H4 (cell line): ENCODE measurements around the gene XIST. TPM values are rescaled to one million over a fixed set of nuclear protein-coding genes. Genes with fewer than 3 reads are reported as not detected.
"Not testable (repeated sequence)": the region's sequence is repeated elsewhere in the genome, so short reads cannot be mapped to it uniquely, and the experiment has no call there.

Source experiments
- DNase-seq: peaks from one replicate; pipeline ENCODE4 v3.0.0-alpha.2; 2015; ENCODE audit warnings: low spot score
- total RNA-seq: library from RNA; depleted of rRNA; stranded (reverse); fragments of >200 nt; shearing (Covaris generic); gene quantifications from 2 replicates; pipeline ENCODE4 v1.2.3, GENCODE V29; 2014

The XIST gene
- total RNA-seq, 1 experiment from 2014 or later: not detected

GRCh38 chrX:73839152-73839551, 13.4 kb downstream of the XIST start:
- no peak for DNase-seq

- DNase-seq: no peak
Measured at GRCh38 chrX:73838123-73838522, 14.4 kb downstream of the XIST start.

- no peak for DNase-seq
Measured at GRCh38 chrX:73836956-73837477, 15.5 kb downstream of the XIST start.

GRCh38 chrX:73834219-73834618, 18.3 kb downstream of the XIST start:
- DNase-seq: no peak

GRCh38 chrX:73832319-73832718, 20.2 kb downstream of the XIST start:
- DNase-seq: no peak

- no peak for DNase-seq
Measured at GRCh38 chrX:73831500-73831899, 21.0 kb downstream of the XIST start.

GRCh38 chrX:73830489-73831414, 21.8 kb downstream of the XIST start:
- no peak for DNase-seq

GRCh38 chrX:73829890-73830466, 22.5 kb downstream of the XIST start:
- no peak for DNase-seq

GRCh38 chrX:73828080-73828720, 24.3 kb downstream of the XIST start:
- no peak for DNase-seq

- no peak for DNase-seq
Measured at GRCh38 chrX:73827406-73827805, 25.1 kb downstream of the XIST start.

- DNase-seq: no peak
Measured at GRCh38 chrX:73826996-73827395, 25.5 kb downstream of the XIST start.

GRCh38 chrX:73825569-73825968, 26.9 kb downstream of the XIST start:
- DNase-seq: no peak

GRCh38 chrX:73823473-73824004, 29.0 kb downstream of the XIST start:
- no peak for DNase-seq

- no peak for DNase-seq
Measured at GRCh38 chrX:73822775-73823174, 29.7 kb downstream of the XIST start.

- no peak for DNase-seq
Measured at GRCh38 chrX:73821921-73822559, 30.5 kb downstream of the XIST start.

- not testable (repeated sequence) for DNase-seq
Measured at GRCh38 chrX:73819864-73820558, 32.5 kb downstream of the XIST start.

- DNase-seq: no peak
Measured at GRCh38 chrX:73818200-73819116, 34.1 kb downstream of the XIST start.

GRCh38 chrX:73817393-73818199, 34.9 kb downstream of the XIST start:
- no peak for DNase-seq

- DNase-seq: no peak
Measured at GRCh38 chrX:73812256-73812655, 40.3 kb downstream of the XIST start.
